Activated CD4-positive, alpha-beta memory T cell treated with anti-CD3 and anti-CD28 coated beads, Interleukin-2, amount 10 ng/mL, durations not matched to agents 7 days and 5 days (primary cell): ENCODE measurements around the gene TM9SF2. TPM values are rescaled to one million over a fixed set of nuclear protein-coding genes. Genes with fewer than 3 reads are reported as not detected.

Source experiments
- CTCF ChIA-PET: fragments of 350-600 bp; sonication (Branson Sonifier 250); formaldehyde crosslinking; loops from one replicate; lab custom pipeline; 2021; ENCODE audit warnings: antibody characterized with exemption, inconsistent platforms; lab: Charles Lee
- POLR2A ChIA-PET: fragments of 350-600 bp; sonication (Branson Sonifier 250); formaldehyde crosslinking; loops from one replicate; lab custom pipeline; 2021; ENCODE audit warnings: antibody characterized with exemption; lab: Charles Lee
- DNase-seq: peaks from one replicate; pipeline ENCODE4 v3.0.0-alpha.2; 2020
- H3K27ac Mint-ChIP-seq: one replicate; pipeline ENCODE4 v1.8.0; 2021; ENCODE audit warnings: mild to moderate bottlenecking, mixed read lengths
- H3K27me3 Mint-ChIP-seq: one replicate; pipeline ENCODE4 v1.8.0; 2021; ENCODE audit warnings: mixed read lengths
- H3K36me3 Mint-ChIP-seq: one replicate; pipeline ENCODE4 v1.8.0; 2021; ENCODE audit warnings: low read depth, mixed read lengths
- H3K4me1 Mint-ChIP-seq: one replicate; pipeline ENCODE4 v1.8.0; 2021; ENCODE audit warnings: mixed read lengths
- H3K4me3 Mint-ChIP-seq: one replicate; pipeline ENCODE4 v1.8.0; 2021; ENCODE audit warnings: mild to moderate bottlenecking, mixed read lengths
- H3K9me3 Mint-ChIP-seq: one replicate; pipeline ENCODE4 v1.8.0; 2021; ENCODE audit warnings: mixed read lengths
- total RNA-seq, 2 experiments: library from RNA; stranded (reverse); gene quantifications; one replicate each; pipeline ENCODE4 v1.2.3, GENCODE V29; 2021

Gene TM9SF2
- total RNA-seq, 2 experiments from 2014 or later, result 84.5 to 88.6 TPM

DNA sequence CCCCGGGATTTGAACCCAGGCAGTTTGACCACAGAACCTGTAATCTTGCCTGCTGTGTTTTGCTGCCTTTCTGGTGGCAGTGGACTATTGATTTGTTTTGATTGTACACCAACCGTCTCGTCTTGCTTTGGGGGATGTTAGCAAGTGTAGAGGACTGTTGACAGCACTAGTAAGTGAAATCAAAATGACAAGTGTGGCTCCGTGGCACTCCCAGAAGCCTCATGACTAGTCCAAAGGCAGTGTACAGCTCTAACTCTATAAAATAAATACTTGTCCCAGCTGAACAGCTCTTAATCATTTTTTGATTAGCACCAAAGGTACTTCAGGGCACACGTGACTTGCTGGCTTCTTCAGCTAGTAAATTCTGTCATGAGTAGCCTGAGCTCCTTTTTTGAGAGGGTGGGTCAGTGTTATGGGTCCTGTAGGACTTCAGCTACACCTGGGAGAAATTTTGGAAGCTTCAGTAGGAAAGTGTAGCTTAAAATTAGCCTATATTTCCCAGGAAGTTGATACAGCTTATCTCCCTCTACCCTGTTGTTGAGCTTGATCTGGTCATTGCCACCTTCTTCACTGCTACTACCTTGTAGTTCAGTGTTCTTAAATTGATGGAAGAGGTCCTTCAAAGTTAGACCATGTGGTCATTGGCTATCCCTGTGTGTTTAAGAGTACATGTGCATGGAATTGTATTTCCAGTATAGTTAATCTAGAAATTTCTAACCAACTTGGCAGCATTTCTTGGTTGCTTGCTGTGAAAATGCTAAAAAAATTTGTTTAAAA is 15.1 kb downstream of the TM9SF2 start:
- POLR2A ChIA-PET, result interaction anchor here (0.9 to 1.6 kb wide), 4 partner anchors 9 to 44 kb away, joined by 3 to 6 read pairs (median 4); partner anchors contain the start of gene TM9SF2
- H3K4me3 Mint-ChIP-seq, result no peak overlapping the region
- no peaks in the 10 kb centered on the region for H3K27me3 Mint-ChIP-seq
- CTCF ChIA-PET, result interaction anchor here (0.8 to 4.1 kb wide), 5 partner anchors 10 to 79 kb away, joined by 3 to 17 read pairs (median 3); no protein-coding TSS in a partner anchor
- peaks cover 27% of the 10 kb centered on the region for H3K36me3 Mint-ChIP-seq
- H3K27ac Mint-ChIP-seq, result no peak overlapping the region
- no peaks in the 10 kb centered on the region for H3K9me3 Mint-ChIP-seq
- no peak for DNase-seq
- H3K4me1 Mint-ChIP-seq, result peaks cover 22% of the 10 kb centered on the region

GRCh38 chr13:99517577-99517976 is 16.3 kb downstream of the TM9SF2 start:
- H3K4me1 Mint-ChIP-seq, result peaks cover 15% of the 10 kb centered on the region
- no peaks in the 10 kb centered on the region for H3K27me3 Mint-ChIP-seq
- no peaks in the 10 kb centered on the region for H3K9me3 Mint-ChIP-seq
- no peak overlapping the region for H3K4me3 Mint-ChIP-seq
- no peak for DNase-seq
- ChIA-PET CTCF (interaction anchor here (0.6 to 4.1 kb wide), 5 partner anchors 11 to 580 kb away, joined by 3 to 17 read pairs (median 3); no protein-coding TSS in a partner anchor), POLR2A (interaction anchor here (1.6 kb wide), 1 partner anchor 9 kb away, joined by 4 read pairs; no protein-coding TSS in a partner anchor)
- peaks cover 37% of the 10 kb centered on the region for H3K36me3 Mint-ChIP-seq
- H3K27ac Mint-ChIP-seq, result no peak overlapping the region

- no peak for DNase-seq
- Mint-ChIP-seq H3K4me3 (no peak overlapping the region), H3K4me1 (peaks cover 13% of the 10 kb centered on the region), H3K9me3 (no peaks in the 10 kb centered on the region), H3K27ac (no peak overlapping the region), H3K27me3 (no peaks in the 10 kb centered on the region), H3K36me3 (peaks cover 38% of the 10 kb centered on the region)
- POLR2A ChIA-PET, result no interaction called here
- CTCF ChIA-PET, result interaction anchor here (0.6 to 4.1 kb wide), 4 partner anchors 11 to 580 kb away, joined by 3 to 17 read pairs (median 4); no protein-coding TSS in a partner anchor
Observed at GRCh38 chr13:99517984-99518383, 16.7 kb downstream of the TM9SF2 start.

DNA sequence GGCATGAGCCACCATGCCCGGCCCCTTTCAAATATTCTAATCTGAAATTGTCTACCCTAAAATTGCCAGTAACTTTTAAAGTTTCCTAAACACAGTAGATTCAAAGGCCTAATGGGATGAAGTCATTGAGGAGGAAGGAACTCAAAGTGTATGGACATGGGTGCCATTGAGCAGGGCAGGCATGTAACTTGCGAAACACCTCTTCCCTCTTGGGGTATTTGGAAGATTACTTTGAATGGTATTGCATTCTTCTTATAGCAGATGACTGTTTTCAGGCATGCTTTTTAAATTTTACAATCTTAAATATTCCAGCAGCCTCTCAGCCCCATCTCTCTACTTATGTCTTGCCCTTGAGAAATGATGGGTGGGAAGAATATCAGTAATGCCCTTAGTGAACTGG is 21.0 kb downstream of the TM9SF2 start:
- ChIA-PET CTCF (no interaction called here), POLR2A (no interaction called here)
- H3K4me3 Mint-ChIP-seq, result no peak overlapping the region
- DNase-seq, result no peak
- peaks cover 77% of the 10 kb centered on the region for H3K36me3 Mint-ChIP-seq
- H3K4me1 Mint-ChIP-seq, result peaks cover 34% of the 10 kb centered on the region
- no peaks in the 10 kb centered on the region for H3K27me3 Mint-ChIP-seq
- H3K9me3 Mint-ChIP-seq, result no peaks in the 10 kb centered on the region
- no peak overlapping the region for H3K27ac Mint-ChIP-seq

GRCh38 chr13:99523838-99524237 is 22.6 kb downstream of the TM9SF2 start:
- Mint-ChIP-seq H3K4me3 (no peak overlapping the region), H3K4me1 (peaks cover 41% of the 10 kb centered on the region), H3K27ac (no peak overlapping the region), H3K36me3 (peaks cover 80% of the 10 kb centered on the region), H3K9me3 (no peaks in the 10 kb centered on the region), H3K27me3 (no peaks in the 10 kb centered on the region)
- no peak for DNase-seq
- ChIA-PET CTCF (no interaction called here), POLR2A (no interaction called here)

- H3K4me3 Mint-ChIP-seq, result no peak overlapping the region
- CTCF ChIA-PET, result interaction anchor here (1.2 kb wide), 1 partner anchor 15 kb away, joined by 3 read pairs; no protein-coding TSS in a partner anchor
- no peak for DNase-seq
- H3K36me3 Mint-ChIP-seq, result peaks cover 78% of the 10 kb centered on the region
- H3K4me1 Mint-ChIP-seq, result peaks cover 41% of the 10 kb centered on the region
- H3K27me3 Mint-ChIP-seq, result no peaks in the 10 kb centered on the region
- POLR2A ChIA-PET, result interaction anchor here (1.0 to 1.6 kb wide), 4 partner anchors 9 to 167 kb away, joined by 3 to 5 read pairs (median 4); no protein-coding TSS in a partner anchor
- H3K9me3 Mint-ChIP-seq, result no peaks in the 10 kb centered on the region
- peak overlapping the region; percentile 8 for H3K27ac Mint-ChIP-seq
Observed at GRCh38 chr13:99525967-99526366, 24.7 kb downstream of the TM9SF2 start.

DNA sequence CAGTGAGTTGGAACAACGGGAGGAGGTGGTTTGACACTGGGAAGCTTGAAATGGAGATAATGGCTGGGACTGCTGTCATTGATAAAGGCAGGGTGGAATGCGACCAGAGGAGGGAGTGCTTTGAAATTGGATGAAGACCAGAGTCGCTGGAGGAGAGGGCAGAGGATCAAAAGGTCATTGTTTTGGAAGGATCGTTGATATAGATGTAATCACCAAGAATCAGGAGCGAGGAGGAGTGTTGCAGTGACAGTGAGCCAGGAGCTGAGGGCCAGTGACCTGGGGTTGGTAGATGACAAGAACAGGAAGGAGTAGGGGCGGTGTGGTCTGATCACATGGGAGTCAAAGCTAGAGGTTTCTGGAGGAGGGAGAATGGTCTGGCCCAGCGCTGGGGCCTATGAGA is 25.3 kb downstream of the TM9SF2 start:
- peak overlapping the region; percentile 17 for H3K27ac Mint-ChIP-seq
- H3K27me3 Mint-ChIP-seq, result no peaks in the 10 kb centered on the region
- ChIA-PET CTCF (no interaction called here), POLR2A (interaction anchor here (1.0 to 1.6 kb wide), 5 partner anchors 9 to 167 kb away, joined by 3 to 5 read pairs (median 4); no protein-coding TSS in a partner anchor)
- peaks cover 79% of the 10 kb centered on the region for H3K36me3 Mint-ChIP-seq
- DNase-seq, result no peak
- H3K4me1 Mint-ChIP-seq, result peaks cover 41% of the 10 kb centered on the region
- no peaks in the 10 kb centered on the region for H3K9me3 Mint-ChIP-seq
- no peak overlapping the region for H3K4me3 Mint-ChIP-seq

DNA sequence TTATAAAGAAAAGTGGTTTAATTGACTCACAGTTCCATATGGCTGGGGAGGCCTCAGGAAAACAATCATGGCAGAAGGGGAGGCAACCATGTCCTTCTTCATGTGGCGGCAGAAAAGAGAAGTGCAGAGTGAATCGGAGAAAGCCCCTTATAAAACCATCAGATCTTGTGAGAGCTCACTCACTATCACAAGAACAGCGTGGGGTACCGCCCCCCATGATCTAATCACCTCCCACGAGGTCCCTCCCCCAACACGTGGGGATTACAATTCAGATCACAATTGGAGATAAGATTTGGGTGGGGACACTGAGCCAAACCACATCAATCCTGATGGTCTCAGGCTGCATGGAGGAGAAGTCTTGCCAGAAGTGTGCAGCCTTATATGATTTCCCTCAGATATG is 26.0 kb downstream of the TM9SF2 start:
- Mint-ChIP-seq H3K4me1 (peaks cover 41% of the 10 kb centered on the region), H3K36me3 (peaks cover 77% of the 10 kb centered on the region), H3K27ac (peak overlapping the region; percentile 4), H3K4me3 (no peak overlapping the region), H3K9me3 (no peaks in the 10 kb centered on the region), H3K27me3 (no peaks in the 10 kb centered on the region)
- ChIA-PET CTCF (interaction anchor here (1.0 to 2.1 kb wide), 2 partner anchors 79 to 85 kb away, joined by 3 to 5 read pairs; partner anchors contain the start of gene CLYBL), POLR2A (interaction anchor here (1.5 kb wide), 1 partner anchor 52 kb away, joined by 4 read pairs; no protein-coding TSS in a partner anchor)
- DNase-seq, result no peak

DNA sequence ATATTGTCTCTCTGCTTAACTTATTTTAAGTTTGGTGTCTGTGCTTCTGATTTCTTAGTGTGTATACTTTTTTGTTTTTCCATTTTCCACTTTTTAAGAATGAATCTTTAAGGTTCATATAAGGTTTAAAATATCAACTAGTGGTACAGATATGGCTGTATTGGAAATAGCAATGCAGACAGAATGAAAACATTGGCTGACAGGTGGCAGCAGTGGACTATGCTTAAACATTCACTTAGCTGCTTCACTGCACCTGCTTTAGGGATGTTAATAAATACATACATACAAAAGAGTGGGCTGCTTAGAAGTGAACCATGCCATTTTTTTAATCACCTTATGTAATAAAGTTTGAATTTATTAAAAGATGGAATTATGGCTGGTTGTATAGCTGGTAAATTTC is 27.3 kb downstream of the TM9SF2 start:
- no peak overlapping the region for H3K27ac Mint-ChIP-seq
- peak; percentile 46 for DNase-seq
- peaks cover 37% of the 10 kb centered on the region for H3K4me1 Mint-ChIP-seq
- H3K4me3 Mint-ChIP-seq, result no peak overlapping the region
- no peaks in the 10 kb centered on the region for H3K27me3 Mint-ChIP-seq
- POLR2A ChIA-PET, result interaction anchor here (1.5 kb wide), 1 partner anchor 15 kb away, joined by 3 read pairs; no protein-coding TSS in a partner anchor
- no peaks in the 10 kb centered on the region for H3K9me3 Mint-ChIP-seq
- CTCF ChIA-PET, result interaction anchor here (0.6 to 2.1 kb wide), 6 partner anchors 8 to 343 kb away, joined by 3 to 5 read pairs (median 4); partner anchors contain the start of gene CLYBL
- peaks cover 72% of the 10 kb centered on the region for H3K36me3 Mint-ChIP-seq

DNA sequence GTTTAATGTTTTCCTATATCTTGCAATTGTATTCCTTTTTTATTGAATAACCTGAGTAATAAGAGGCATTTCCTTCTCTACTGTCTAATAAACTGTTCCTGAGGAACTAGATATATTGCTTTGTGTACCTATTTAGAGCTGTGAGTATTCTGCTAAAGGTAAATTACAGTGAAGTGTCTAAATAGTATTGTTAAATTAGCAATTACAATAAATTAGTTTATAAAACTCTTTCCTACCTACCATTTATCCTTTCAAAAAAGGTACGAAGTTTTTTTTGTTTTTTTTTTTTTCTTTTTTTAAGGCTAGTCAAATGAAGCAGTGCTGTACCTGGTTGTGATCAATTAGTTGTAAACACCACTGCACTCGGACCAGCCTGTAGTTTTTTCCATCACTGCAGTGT is 34.8 kb downstream of the TM9SF2 start:
- DNase-seq, result no peak
- CTCF ChIA-PET, result no interaction called here
- Mint-ChIP-seq H3K9me3 (no peaks in the 10 kb centered on the region), H3K4me1 (peaks cover 22% of the 10 kb centered on the region), H3K27ac (no peak overlapping the region), H3K4me3 (no peak overlapping the region), H3K36me3 (peaks cover 41% of the 10 kb centered on the region), H3K27me3 (no peaks in the 10 kb centered on the region)
- POLR2A ChIA-PET, result interaction anchor here (0.9 to 1.8 kb wide), 2 partner anchors 9 to 26 kb away, joined by 3 to 4 read pairs; no protein-coding TSS in a partner anchor

- H3K9me3 Mint-ChIP-seq, result no peaks in the 10 kb centered on the region
- ChIA-PET POLR2A (no interaction called here), CTCF (interaction anchor here (1.8 kb wide), 1 partner anchor 35 kb away, joined by 6 read pairs; no protein-coding TSS in a partner anchor)
- H3K4me3 Mint-ChIP-seq, result no peak overlapping the region
- peak overlapping the region; percentile 2 for H3K27ac Mint-ChIP-seq
- peaks cover 48% of the 10 kb centered on the region for H3K4me1 Mint-ChIP-seq
- peaks cover 61% of the 10 kb centered on the region for H3K36me3 Mint-ChIP-seq
- DNase-seq, result no peak
- no peaks in the 10 kb centered on the region for H3K27me3 Mint-ChIP-seq
Observed at GRCh38 chr13:99540530-99540929, 39.3 kb downstream of the TM9SF2 start.

DNA sequence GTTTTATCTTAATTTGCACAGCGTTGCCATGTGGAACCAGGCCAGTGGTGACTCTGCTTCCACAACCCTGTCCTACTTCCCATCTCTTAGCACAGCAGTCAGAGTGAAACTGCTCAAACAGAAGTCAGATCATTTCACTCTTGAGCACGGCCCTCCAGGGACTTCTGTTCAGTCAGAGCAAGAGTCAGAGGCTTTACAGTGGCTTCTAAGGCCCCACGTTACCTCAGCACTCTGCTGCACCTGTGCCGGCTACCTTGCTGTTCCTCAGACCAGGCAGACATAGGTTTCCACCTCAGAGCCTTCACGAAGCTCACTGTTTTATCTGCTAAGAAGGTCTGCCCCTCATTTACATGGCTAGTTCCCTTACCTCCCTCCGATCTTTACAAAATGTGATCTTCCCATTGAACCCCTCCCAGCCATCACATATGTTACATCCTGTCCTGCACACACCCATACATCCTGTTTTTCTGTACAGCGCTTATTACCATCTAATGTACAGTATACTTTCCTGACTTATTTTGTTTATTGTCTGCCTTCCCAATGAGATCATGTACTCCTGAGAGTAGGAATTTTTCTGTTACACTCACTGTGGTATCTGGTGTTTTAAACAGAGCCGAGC is 41.6 kb downstream of the TM9SF2 start:
- Mint-ChIP-seq H3K27me3 (no peaks in the 10 kb centered on the region), H3K4me1 (peaks cover 61% of the 10 kb centered on the region), H3K9me3 (no peaks in the 10 kb centered on the region), H3K4me3 (peak overlapping the region; percentile 15), H3K27ac (peak overlapping the region; percentile 73), H3K36me3 (peaks cover 80% of the 10 kb centered on the region)
- CTCF ChIA-PET, result interaction anchor here (0.9 to 1.9 kb wide), 6 partner anchors 10 to 114 kb away, joined by 3 to 5 read pairs (median 4); partner anchors contain the start of gene TM9SF2
- POLR2A ChIA-PET, result interaction anchor here (0.6 to 1.8 kb wide), 9 partner anchors 11 to 275 kb away, joined by 3 to 9 read pairs (median 3); partner anchors contain the start of genes CLYBL and TM9SF2
- DNase-seq, result peak; percentile 69
